PC-9 (cell line): ENCODE measurements around the gene TP53.

Experiments
- CTCF ChIP-seq: fragments of 200-600 bp; sonication (generic); conservative IDR thresholded peaks from 2 replicates; pipeline ENCODE4 v1.6.1; 2017; ENCODE audit warnings: mixed run types, antibody characterized with exemption, mild to moderate bottlenecking, moderate library complexity
- EZH2 ChIP-seq: fragments of 200-600 bp; sonication (generic); IDR thresholded peaks from 2 replicates; pipeline ENCODE4 v1.8.0; 2017; ENCODE audit warnings: antibody characterized with exemption, low read depth

GRCh38 chr17:7654832-7655540 lies 32.3 kb downstream of the TP53 start:
- no peak for TF ChIP-seq CTCF
- no peak for TF ChIP-seq EZH2
